ENCODE results near the gene CORO1A. TPM values are rescaled to one million over a fixed set of nuclear protein-coding genes. Genes with fewer than 3 reads are reported as not detected.
"Not testable (repeated sequence)": the region's sequence is repeated elsewhere in the genome, so short reads cannot be mapped to it uniquely, and the experiment has no call there.

Gene CORO1A
- total RNA-seq, 1 donor from 2014 or later: 24.2 TPM

- DNase-seq (ENCODE audit: low spot score): not testable (repeated sequence)
Measured at GRCh38 chr16:30170145-30170544, 13.3 kb upstream of the CORO1A start.

- no peak for DNase-seq (ENCODE audit: low spot score)
Measured at GRCh38 chr16:30173054-30173453, 10.3 kb upstream of the CORO1A start.

- not testable (repeated sequence) for DNase-seq (ENCODE audit: low spot score)
Measured at GRCh38 chr16:30176876-30177275, 6.5 kb upstream of the CORO1A start.

- no peak for DNase-seq (ENCODE audit: low spot score)
Measured at GRCh38 chr16:30179195-30179594, 4.2 kb upstream of the CORO1A start.

GRCh38 chr16:30179931-30180330 lies 3.5 kb upstream of the CORO1A start:
- no peak for DNase-seq (ENCODE audit: low spot score)

- DNase-seq (ENCODE audit: low spot score): no peak
Measured at GRCh38 chr16:30180741-30181140, 2.7 kb upstream of the CORO1A start.

- DNase-seq (ENCODE audit: low spot score): peak; percentile 62
Measured at GRCh38 chr16:30184096-30184890, 891 bp downstream of the CORO1A start.

GRCh38 chr16:30184891-30185682 lies 1.7 kb downstream of the CORO1A start:
- DNase-seq (ENCODE audit: low spot score): peak; percentile 48

GRCh38 chr16:30185683-30186421 lies 2.5 kb downstream of the CORO1A start:
- peak; percentile 59 for DNase-seq (ENCODE audit: low spot score)

GRCh38 chr16:30186444-30186781 lies 3.0 kb downstream of the CORO1A start:
- no peak for DNase-seq (ENCODE audit: low spot score)

GRCh38 chr16:30186782-30187555 lies 3.6 kb downstream of the CORO1A start:
- DNase-seq (ENCODE audit: low spot score): peak; percentile 65

- DNase-seq (ENCODE audit: low spot score): no peak
Measured at GRCh38 chr16:30187556-30187865, 4.1 kb downstream of the CORO1A start.

GRCh38 chr16:30187971-30188561 lies 4.7 kb downstream of the CORO1A start:
- no peak for DNase-seq (ENCODE audit: low spot score)

- DNase-seq (ENCODE audit: low spot score): not testable (repeated sequence)
Measured at GRCh38 chr16:30191158-30191557, 7.8 kb downstream of the CORO1A start.

- DNase-seq (ENCODE audit: low spot score): not testable (repeated sequence)
Measured at GRCh38 chr16:30193098-30193497, 9.7 kb downstream of the CORO1A start.

GRCh38 chr16:30193615-30194014 lies 10.2 kb downstream of the CORO1A start, which contains the start of the genes BOLA2B and SLX1A:
TSS of gene BOLA2B (minus strand) at chr16:30193666. CDS start at chr16:30193595, 71 bp downstream.
TSS of gene SLX1A (plus strand) at chr16:30193875. CDS start at chr16:30194085, 210 bp downstream.
- not testable (repeated sequence) for DNase-seq (ENCODE audit: low spot score)

GRCh38 chr16:30194172-30194925 lies 10.9 kb downstream of the CORO1A start:
- DNase-seq (ENCODE audit: low spot score): peak; percentile 42

- DNase-seq (ENCODE audit: low spot score): not testable (repeated sequence)
Measured at GRCh38 chr16:30197001-30197400, 13.6 kb downstream of the CORO1A start.

- not testable (repeated sequence) for DNase-seq (ENCODE audit: low spot score)
Measured at GRCh38 chr16:30199049-30199448, 15.6 kb downstream of the CORO1A start, which contains the start of gene SULT1A3. TSS of gene SULT1A3 (plus strand) at chr16:30199255. CDS start at chr16:30200729, 1,474 bp downstream.

All from ureter (tissue), 1 donor.